GM20000 (cell line): Measurements from ENCODE around the gene RENBP.
A peak's percentile ranks its signal among the peaks of the same experiment; 100 is the strongest.

Source experiments
- DNase-seq: peaks from one replicate; pipeline ENCODE4 v3.0.0; 2012; ENCODE audit warnings: low spot score
- TF ChIP-seq, protein P1 (sequence below): IDR thresholded peaks from 2 replicates; pipeline ENCODE4 v1.5.1; 2012; ENCODE audit warnings: mild to moderate bottlenecking, control low read depth; ENCODE audit errors: extremely low read depth, missing control alignments

RENBP gene

DNA sequence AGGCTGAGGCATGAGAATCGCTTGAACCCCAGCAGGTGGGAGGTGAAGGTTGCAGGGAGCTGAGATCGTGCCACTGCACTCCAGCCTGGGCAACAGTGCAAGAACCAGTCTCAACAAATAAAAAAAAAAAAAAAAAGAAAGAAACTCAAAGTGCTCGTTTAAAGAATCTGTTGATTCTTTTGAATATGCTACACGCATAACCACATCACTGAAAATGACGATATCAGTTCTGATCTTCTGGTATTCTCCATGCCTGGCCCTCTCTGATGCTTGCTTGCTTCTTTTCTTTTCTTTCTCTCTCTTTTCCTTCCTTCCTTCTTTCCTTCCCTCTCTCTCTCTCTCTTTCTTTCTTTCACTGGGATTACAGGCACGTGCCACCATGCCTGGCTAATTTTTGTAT lies 32.6 kb downstream of the RENBP start:
- DNase-seq, result no peak
- TF ChIP-seq, protein P1, sequence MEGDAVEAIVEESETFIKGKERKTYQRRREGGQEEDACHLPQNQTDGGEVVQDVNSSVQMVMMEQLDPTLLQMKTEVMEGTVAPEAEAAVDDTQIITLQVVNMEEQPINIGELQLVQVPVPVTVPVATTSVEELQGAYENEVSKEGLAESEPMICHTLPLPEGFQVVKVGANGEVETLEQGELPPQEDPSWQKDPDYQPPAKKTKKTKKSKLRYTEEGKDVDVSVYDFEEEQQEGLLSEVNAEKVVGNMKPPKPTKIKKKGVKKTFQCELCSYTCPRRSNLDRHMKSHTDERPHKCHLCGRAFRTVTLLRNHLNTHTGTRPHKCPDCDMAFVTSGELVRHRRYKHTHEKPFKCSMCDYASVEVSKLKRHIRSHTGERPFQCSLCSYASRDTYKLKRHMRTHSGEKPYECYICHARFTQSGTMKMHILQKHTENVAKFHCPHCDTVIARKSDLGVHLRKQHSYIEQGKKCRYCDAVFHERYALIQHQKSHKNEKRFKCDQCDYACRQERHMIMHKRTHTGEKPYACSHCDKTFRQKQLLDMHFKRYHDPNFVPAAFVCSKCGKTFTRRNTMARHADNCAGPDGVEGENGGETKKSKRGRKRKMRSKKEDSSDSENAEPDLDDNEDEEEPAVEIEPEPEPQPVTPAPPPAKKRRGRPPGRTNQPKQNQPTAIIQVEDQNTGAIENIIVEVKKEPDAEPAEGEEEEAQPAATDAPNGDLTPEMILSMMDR, result no peak

DNA sequence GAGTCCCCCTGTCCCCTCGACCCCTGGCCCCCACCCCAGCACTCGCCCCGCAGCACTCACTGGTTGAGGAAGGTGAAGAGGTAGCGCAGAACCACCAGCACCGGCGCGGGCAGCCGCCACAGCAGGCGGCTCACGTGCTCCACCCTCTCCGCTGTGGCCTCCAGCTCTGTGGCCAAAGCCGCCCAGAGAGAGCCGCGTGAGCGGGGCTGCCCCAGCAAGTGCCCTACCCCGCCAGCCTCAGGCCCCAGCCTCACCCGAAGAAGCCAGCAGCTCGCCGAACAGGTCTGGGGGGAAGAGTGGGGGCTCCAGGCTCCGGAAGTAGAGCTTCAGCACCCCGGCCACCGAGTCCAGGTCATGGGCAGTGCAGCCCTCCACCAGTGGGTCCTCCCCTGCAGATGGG lies 34.0 kb downstream of the RENBP start:
- no peak for DNase-seq
- TF ChIP-seq, protein P1, result no peak

DNA sequence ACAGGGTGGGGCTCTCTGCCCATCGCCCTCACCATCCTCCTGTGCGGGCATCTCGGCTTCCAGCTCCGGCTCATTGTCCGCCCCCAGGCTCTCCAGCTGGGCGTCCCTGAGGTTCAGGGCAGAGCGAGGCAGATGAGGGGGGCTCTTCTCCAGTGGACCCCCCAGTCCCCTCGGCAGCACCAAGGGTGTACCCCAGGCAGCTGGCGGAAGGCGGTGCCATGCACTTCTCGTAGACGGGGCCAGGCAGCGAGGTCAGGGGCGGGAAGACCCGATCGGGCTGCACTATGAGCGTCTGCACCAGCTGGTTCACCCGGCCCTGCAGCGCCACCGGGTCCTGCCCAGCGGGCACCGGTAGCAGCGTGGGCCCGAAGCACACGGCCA lies 34.5 kb downstream of the RENBP start:
- TF ChIP-seq, protein P1, result no peak
- DNase-seq, result no peak

DNA sequence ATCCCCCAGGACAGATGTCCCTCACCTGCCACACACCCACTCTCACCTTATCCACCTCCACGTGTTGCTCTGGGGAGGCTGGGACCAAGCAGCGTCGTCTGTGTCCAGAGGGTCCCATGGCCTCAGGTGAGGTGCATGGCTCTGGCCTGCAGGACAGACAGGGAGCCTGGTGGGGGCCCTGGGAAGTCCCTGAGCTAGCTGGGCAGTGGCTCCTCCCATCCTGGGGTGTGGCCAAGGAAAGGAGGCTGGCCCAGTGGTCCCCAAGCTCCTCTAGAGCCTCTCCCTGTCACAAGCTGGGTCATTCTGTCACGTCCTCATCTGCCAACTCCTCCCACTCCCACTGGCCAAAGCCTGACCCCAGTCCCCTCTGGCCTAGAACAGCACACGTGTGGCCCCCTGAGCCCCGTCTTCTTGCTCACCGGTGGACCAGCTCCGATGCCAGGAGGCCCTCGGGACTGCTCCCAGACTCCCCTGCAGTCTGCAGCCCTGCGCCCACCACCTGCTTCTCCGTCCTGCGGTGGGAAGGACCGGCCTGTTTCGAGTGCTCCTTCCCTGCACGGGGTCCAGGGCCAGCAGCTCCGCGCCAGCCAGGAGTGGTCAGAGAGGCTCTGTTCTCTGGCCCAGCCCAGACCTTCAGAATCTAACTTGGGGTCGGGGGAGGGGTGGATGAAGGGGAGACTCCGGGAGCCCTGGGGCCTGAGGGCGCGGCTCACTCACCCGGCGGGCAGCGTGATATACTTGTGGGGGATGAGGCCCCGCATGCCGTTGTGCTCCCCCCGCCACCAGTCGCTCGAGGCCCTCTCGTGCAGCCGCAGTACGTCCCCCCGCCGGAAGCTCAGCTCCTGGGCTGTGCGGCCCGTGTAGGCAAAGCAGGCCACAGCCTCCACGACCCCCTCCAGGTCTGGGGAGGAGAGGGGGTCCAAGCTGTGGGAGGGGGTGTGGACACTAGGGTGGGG lies 35.1 kb downstream of the RENBP start:
- DNase-seq, result peak; percentile 66

DNA sequence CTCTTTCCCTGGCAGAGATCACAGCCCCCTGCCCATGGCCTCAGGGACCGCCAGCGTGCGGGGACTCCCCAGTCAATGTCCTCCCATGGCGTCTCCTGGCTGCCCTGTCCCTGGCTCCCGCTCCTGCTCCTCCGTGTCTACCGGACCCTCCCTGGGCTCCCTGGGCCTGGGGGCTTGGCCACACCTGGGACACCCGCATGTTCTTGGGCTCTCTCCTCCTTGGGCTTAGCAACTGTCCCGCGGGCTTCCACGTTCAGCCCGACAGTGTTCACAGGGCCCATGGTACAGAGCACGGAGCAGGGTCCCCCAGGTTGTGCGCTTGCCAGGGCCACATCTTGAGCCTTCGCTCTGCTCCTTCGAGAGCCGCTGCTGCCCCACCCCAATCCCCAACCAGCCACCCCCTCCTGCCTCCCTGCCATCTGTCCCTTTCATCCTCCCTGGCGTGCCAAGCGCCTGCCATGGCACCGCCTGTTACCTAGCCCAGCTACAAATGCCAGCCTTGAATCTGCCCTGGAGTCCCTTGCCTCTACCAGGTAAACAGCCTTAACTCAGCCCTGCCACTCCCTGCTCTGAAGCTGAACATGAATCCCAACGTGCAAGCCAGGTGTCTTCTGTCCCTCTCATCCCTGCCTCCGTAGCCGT lies 36.1 kb downstream of the RENBP start:
- TF ChIP-seq, protein P1, result no peak

More for the DNA sequence above, 35.1 kb downstream of the RENBP start:
- TF ChIP-seq, protein P1, result no peak

DNA sequence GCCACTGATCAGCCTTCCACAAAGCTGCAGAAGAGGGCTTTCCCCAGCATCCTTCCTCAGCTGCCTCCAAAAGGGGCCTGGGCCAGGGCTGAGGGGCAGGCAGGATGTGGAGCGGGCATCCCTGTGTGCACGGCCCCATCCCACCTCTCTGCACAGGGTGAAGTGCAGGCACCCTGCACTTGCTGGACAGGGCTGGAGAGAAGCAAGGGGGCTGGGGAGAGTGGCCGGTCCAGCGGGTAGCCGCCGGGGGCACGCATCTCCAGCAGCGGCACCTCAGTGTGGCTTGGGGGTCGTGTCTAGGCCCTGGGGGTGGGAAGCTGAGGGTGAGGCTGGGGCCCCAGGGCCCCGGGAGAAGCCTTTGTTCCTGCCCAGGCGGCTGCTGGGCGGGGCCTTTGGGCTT lies 37.0 kb downstream of the RENBP start:
- TF ChIP-seq, protein P1, result no peak

More for the DNA sequence above, 36.1 kb downstream of the RENBP start:
- DNase-seq, result no peak

More for the DNA sequence above, 37.0 kb downstream of the RENBP start:
- DNase-seq, result no peak
